A549 (cell line): ENCODE measurements around the gene CLPSL2. TPM values are rescaled to one million over a fixed set of nuclear protein-coding genes. Genes with fewer than 3 reads are reported as not detected.

Experiments used
- ATAC-seq, 2 experiments: fragments of 200-7000 bp in 1 of 2; fragments of >200 bp in 1 of 2; cut with Nextera tagmentation in 1 of 2; cut with Tn5 transposase in 1 of 2; 3 replicates each; pipeline versions ENCODE4 v1.8.0 to v1.9.1; 2018 to 2020; ENCODE audit warnings: mild to moderate bottlenecking in 1 of 2, moderate library complexity in 1 of 2
- CTCF ChIA-PET: fragments of 300-600 bp; sonication (Branson Sonifier 250); formaldehyde crosslinking; extraction: SDS; loops from one replicate; lab custom pipeline; 2021; ENCODE audit warnings: antibody characterized with exemption, inconsistent platforms; lab: Yijun Ruan, JAX
- POLR2A ChIA-PET: fragments of 350-600 bp; formaldehyde crosslinking; extraction: SDS; loops from one replicate; lab custom pipeline; 2021; ENCODE audit warnings: antibody characterized with exemption, inconsistent platforms; lab: Yijun Ruan, JAX
- DNase-seq, 2 experiments: peaks; one replicate each; pipeline versions ENCODE4 v3.0.0 to v3.0.0-alpha.2; 2011 to 2016; ENCODE audit warnings: low read depth in 1 of 2, low spot score in 1 of 2
- FAIRE-seq: peaks from 2 replicates; lab custom pipeline; 2011; peaks lifted over from hg19 to GRCh38; lab: Jason Lieb, UNC
- H3K27ac ChIP-seq, 2 experiments: fragments of >200 bp; sonication (Bioruptor Twin); formaldehyde crosslinking; 3 replicates each; pipeline ENCODE4 v1.5.1; 2016 to 2017
- H3K4me1 ChIP-seq: fragments of >200 bp; sonication (Bioruptor Twin); formaldehyde crosslinking; 3 replicates; pipeline ENCODE4 v1.6.1; 2016
- H3K4me2 ChIP-seq: fragments of >200 bp; sonication (Bioruptor Twin); formaldehyde crosslinking; 3 replicates; pipeline ENCODE4 v1.6.1; 2016
- H3K4me3 ChIP-seq: fragments of >200 bp; sonication (Bioruptor Twin); formaldehyde crosslinking; 3 replicates; pipeline ENCODE4 v1.5.1; 2016
- H3K9me3 ChIP-seq: fragments of >200 bp; sonication (Bioruptor Twin); formaldehyde crosslinking; 3 replicates; pipeline ENCODE4 v1.6.1; 2016
- EHMT2 ChIP-seq: fragments of 200-600 bp; sonication (generic); IDR thresholded peaks from 2 replicates; pipeline ENCODE4 v1.6.1; 2016; ENCODE audit warnings: antibody characterized with exemption, low read depth, mild to moderate bottlenecking, moderate library complexity
- FOSL2 ChIP-seq, 2 experiments: fragments of 450-650 bp in 1 of 2; fragments of >200 bp in 1 of 2; sonication (Bioruptor Twin) in 1 of 2; formaldehyde crosslinking; IDR thresholded peaks; 2 replicates each; pipeline versions ENCODE4 v1.5.0 to v1.6.1; 2016 to 2020; ENCODE audit warnings: mild to moderate bottlenecking in 1 of 2, moderate library complexity in 1 of 2
- HOXB5 ChIP-seq: fragments of 250-450 bp; sonication (Bioruptor Pico); IDR thresholded peaks from 2 replicates; pipeline ENCODE4 v1.5.0; 2020; ENCODE audit warnings: mild to moderate bottlenecking, moderate library complexity
- JUN ChIP-seq, 2 experiments: fragments of >200 bp; sonication (Bioruptor Twin); formaldehyde crosslinking; IDR thresholded peaks; 2 replicates in 1 of 2; 3 replicates in 1 of 2; pipeline ENCODE4 v1.6.1; 2016 to 2017
- MAZ ChIP-seq: fragments of 150-350 bp; IDR thresholded peaks from 2 replicates; pipeline ENCODE4 v1.6.1; 2014; ENCODE audit warnings: antibody characterized with exemption, low read depth, low read length, borderline replicate concordance
- WGBS: methylation state at CpG from one replicate; pipeline ENCODE4 v1.1.6; 2017; ENCODE audit errors: missing lambda C conversion rate; 5-methylcytosine and 5-hydroxymethylcytosine counted together
- polyA minus RNA-seq: library from RNA; depleted of rRNA, polyadenylated mRNA; stranded (reverse); fragments of >200 nt; gene quantifications from 2 replicates; pipeline ENCODE4 v1.2.3, GENCODE V29; 2011; rRNA and poly(A)+ RNA removed
- polyA plus RNA-seq, 4 experiments: library from polyadenylated mRNA; depleted of rRNA in 3 of 4; stranded (reverse); fragments of >200 nt; fragmentation: RNase III in 1 of 4; extraction: RNeasy Plus Mini Kit Qiagen cat#74134 plus additional on column Dnase treatment in 1 of 4; gene quantifications; 2 replicates in 3 of 4; 3 replicates in 1 of 4; pipeline ENCODE4 v1.2.3, GENCODE V29; 2011 to 2017
- TF ChIP-seq, protein P1 (sequence below): fragments of 450-650 bp; IDR thresholded peaks from 2 replicates; pipeline ENCODE4 v1.6.1; 2014; ENCODE audit warnings: antibody characterized with exemption
- TF ChIP-seq, protein P2 (sequence below): IDR thresholded peaks from 2 replicates; pipeline ENCODE4 v1.6.1; 2012; ENCODE audit warnings: low read depth, borderline replicate concordance
- TF ChIP-seq, protein P3 (sequence below): fragments of 200-600 bp; sonication (generic); IDR thresholded peaks from 2 replicates; pipeline ENCODE4 v1.6.1; 2016; ENCODE audit warnings: antibody characterized with exemption, mild to moderate bottlenecking, moderate library complexity
- TF ChIP-seq, protein P4 (sequence below): IDR thresholded peaks from 2 replicates; pipeline ENCODE4 v1.6.1; 2012

Gene CLPSL2, protein sequence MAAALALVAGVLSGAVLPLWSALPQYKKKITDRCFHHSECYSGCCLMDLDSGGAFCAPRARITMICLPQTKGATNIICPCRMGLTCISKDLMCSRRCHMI
- 0.36 and 0.72 TPM in 2 replicates for polyA plus RNA-seq (2011; rRNA removed)
- polyA plus RNA-seq (2012; cell fraction: cytosol; rRNA removed), result 0.27 TPM in 1 of 2 replicates, not detected in the other
- polyA plus RNA-seq (2012; cell fraction: nucleus; rRNA removed), result not detected in 2 replicates
- polyA plus RNA-seq (2017; fragmentation: RNase III; extraction: RNeasy Plus Mini Kit Qiagen cat#74134 plus additional on column Dnase treatment), result 0.37 to 0.38 TPM in 2 of 3 replicates, not detected in the other
- not detected in 2 replicates for polyA minus RNA-seq

DNA sequence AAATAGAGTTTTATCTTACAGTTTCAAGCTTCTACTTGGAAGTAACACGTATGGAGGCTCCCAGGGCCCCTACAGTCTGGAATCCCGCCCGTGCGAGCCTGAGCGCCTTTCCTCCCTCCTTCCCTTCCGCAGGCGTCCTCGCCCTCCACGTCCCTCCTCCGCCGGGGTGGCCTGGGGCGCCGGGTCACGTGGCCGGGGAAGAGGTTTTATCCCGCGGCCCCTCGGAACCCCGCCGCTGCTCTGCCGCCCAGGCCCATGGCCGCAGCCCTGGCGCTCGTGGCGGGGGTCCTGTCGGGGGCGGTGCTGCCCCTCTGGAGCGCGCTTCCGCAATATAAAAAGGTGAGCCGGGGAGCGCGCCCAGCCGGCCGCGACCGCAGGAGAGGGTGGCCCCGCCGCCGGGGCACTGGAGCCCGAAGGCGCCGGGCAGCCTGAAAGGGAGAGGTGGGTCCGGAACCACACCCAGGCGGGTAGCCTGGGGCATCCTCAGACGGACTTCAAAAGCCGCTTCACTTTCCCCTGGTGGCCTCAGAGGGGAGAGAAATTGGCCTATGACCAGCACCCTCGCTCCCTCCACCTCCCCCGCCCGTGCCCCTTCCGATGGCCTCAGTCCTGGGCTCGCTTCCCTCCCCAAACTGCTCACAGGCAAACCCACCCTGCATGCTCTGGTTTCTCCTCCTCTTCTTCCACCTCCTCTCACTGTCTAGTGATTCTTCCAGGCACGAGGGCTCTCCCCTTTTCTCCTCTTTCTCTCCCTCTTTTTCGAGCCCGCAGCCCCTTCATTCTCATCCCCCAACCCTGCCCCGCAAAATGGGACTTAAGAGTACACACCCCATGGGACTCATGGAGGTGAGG lies at the start of gene CLPSL2:
Gene CLPSL2 (plus strand): TSS at position 235 of the 852 bp plus-strand sequence. CDS start 21 bp downstream, at position 256.
- ChIA-PET POLR2A (no interaction called here), CTCF (no interaction called here)
- 19% methylated on average over 13 of the region's 56 CpGs for WGBS
- TF ChIP-seq EHMT2 (no peak), HOXB5 (CRISPR knock-in tag) (no peak), MAZ (no peak)
- TF ChIP-seq, protein P1, sequence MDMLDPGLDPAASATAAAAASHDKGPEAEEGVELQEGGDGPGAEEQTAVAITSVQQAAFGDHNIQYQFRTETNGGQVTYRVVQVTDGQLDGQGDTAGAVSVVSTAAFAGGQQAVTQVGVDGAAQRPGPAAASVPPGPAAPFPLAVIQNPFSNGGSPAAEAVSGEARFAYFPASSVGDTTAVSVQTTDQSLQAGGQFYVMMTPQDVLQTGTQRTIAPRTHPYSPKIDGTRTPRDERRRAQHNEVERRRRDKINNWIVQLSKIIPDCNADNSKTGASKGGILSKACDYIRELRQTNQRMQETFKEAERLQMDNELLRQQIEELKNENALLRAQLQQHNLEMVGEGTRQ, result peak; percentile 67
- TF ChIP-seq, protein P2, sequence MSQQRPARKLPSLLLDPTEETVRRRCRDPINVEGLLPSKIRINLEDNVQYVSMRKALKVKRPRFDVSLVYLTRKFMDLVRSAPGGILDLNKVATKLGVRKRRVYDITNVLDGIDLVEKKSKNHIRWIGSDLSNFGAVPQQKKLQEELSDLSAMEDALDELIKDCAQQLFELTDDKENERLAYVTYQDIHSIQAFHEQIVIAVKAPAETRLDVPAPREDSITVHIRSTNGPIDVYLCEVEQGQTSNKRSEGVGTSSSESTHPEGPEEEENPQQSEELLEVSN, result peak; percentile 43; the same call in 1 of the 2 replicates
- Histone ChIP-seq H3K4me3 (peak within 1 kb of the TSS; percentile 49), H3K27ac (peak within 1 kb of the TSS; percentile 64 to 87), H3K4me1 (no peaks in the 10 kb centered on the region), H3K4me2 (peak within 1 kb of the TSS; percentile 72), H3K9me3 (no peaks in the 10 kb centered on the region)
- DNase-seq, result peak in 1 of 2 experiments; percentile 43
- ATAC-seq, result peak; percentile 73 to 83; a peak in 5 of 6 replicates
- FAIRE-seq, result no peak

DNA sequence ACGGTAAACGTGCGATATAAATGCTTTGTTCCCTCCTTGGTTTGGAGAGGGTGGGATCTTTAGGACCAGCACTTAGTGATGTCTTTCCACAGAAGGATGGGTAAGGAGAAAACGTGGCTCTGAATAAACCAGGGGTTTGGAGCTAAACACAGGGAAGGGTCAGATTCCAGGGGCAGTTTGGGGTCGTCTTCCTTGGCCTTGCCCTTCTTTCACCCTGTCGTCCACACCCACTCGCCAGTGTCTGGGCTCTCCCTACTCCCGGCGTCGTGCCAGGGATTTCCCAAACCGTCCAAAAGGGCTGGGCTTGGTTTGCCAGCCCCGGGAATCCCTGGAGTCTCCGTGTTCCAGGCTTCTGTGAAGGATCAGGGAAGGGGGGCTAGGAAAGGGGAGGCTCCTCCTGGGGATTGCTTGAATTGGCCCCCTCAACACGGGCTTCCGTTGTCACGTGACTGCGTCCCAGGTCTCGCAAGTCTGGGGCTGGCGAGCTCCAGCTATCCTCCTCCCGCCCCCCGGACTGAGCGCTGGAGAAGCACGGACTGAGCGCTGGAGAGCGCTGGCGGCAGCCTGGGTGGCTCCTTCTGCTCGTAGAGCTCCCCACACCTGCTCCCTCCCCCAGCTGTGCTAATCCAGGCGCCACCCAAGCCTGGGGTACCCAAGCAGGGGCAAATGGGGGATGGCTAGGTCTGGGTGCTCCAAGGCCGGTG lies 49.0 kb upstream of the CLPSL2 start:
- TF ChIP-seq JUN (IDR thresholded peaks at IDR 0.05) (0 out of 5 replicates have a peak, but pooled peaks of 1 of the 2 experiments have one; percentile 33), FOSL2 (IDR thresholded peaks at IDR 0.05) (no peak), FOSL2 (CRISPR knock-in tag; IDR thresholded peaks at IDR 0.05) (no peak)
- TF ChIP-seq, protein P3, sequence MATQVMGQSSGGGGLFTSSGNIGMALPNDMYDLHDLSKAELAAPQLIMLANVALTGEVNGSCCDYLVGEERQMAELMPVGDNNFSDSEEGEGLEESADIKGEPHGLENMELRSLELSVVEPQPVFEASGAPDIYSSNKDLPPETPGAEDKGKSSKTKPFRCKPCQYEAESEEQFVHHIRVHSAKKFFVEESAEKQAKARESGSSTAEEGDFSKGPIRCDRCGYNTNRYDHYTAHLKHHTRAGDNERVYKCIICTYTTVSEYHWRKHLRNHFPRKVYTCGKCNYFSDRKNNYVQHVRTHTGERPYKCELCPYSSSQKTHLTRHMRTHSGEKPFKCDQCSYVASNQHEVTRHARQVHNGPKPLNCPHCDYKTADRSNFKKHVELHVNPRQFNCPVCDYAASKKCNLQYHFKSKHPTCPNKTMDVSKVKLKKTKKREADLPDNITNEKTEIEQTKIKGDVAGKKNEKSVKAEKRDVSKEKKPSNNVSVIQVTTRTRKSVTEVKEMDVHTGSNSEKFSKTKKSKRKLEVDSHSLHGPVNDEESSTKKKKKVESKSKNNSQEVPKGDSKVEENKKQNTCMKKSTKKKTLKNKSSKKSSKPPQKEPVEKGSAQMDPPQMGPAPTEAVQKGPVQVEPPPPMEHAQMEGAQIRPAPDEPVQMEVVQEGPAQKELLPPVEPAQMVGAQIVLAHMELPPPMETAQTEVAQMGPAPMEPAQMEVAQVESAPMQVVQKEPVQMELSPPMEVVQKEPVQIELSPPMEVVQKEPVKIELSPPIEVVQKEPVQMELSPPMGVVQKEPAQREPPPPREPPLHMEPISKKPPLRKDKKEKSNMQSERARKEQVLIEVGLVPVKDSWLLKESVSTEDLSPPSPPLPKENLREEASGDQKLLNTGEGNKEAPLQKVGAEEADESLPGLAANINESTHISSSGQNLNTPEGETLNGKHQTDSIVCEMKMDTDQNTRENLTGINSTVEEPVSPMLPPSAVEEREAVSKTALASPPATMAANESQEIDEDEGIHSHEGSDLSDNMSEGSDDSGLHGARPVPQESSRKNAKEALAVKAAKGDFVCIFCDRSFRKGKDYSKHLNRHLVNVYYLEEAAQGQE, result peak; percentile 24; the same call in 1 of the 2 replicates
- TF ChIP-seq, protein P4, sequence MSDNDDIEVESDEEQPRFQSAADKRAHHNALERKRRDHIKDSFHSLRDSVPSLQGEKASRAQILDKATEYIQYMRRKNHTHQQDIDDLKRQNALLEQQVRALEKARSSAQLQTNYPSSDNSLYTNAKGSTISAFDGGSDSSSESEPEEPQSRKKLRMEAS, result peak; percentile 60; the same call in 1 of the 2 replicates
- TF ChIP-seq, protein P1, result peak; percentile 85
- ChIA-PET CTCF (interaction anchor here (1.0 to 4.2 kb wide), 4 partner anchors 10 to 259 kb away, joined by 4 to 25 read pairs (median 11); partner anchors contain the start of gene ARMC12), POLR2A (interaction anchor here (0.6 kb wide), 1 partner anchor 9 kb away, joined by 4 read pairs; no protein-coding TSS in a partner anchor)
- Histone ChIP-seq H3K4me2 (peak overlapping the region; percentile 93), H3K27ac (peak overlapping the region; percentile 98 to 99), H3K4me1 (peaks cover 63% of the 10 kb centered on the region), H3K4me3 (peak overlapping the region; percentile 60), H3K9me3 (no peaks in the 10 kb centered on the region)
- peak; percentile 42 to 59 for ATAC-seq
- 3% methylated on average over 19 of the region's 29 CpGs for WGBS
- peak; percentile 55 to 58 for DNase-seq
- FAIRE-seq, result no peak
